GM18873 (cell line): ENCODE data around the gene YAF2.
A peak's percentile ranks its signal among the peaks of the same experiment; 100 is the strongest.

Experiments used
- ATAC-seq: cut with Tn5 transposase; IDR thresholded peaks from one replicate; pipeline ENCODE4 v1.9.1; 2021; ENCODE audit warnings: mild to moderate bottlenecking, moderate library complexity, moderate number of reproducible peaks; ENCODE audit not compliant: unreplicated experiment, low FRiP score

The YAF2 gene

GRCh38 chr12:42238240-42239140 lies at the start of gene YAF2:
YAF2 (minus strand) TSS chr12:42238248; CDS start chr12:42238180, 68 bp downstream.
- ATAC-seq = peak; percentile 70

GRCh38 chr12:42286741-42287140 lies 48.7 kb upstream of the YAF2 start:
- ATAC-seq = no peak

- ATAC-seq = no peak
Observed at GRCh38 chr12:42285431-42285830, 47.4 kb upstream of the YAF2 start.

- ATAC-seq = no peak
Observed at GRCh38 chr12:42284876-42285275, 46.8 kb upstream of the YAF2 start.

- no peak for ATAC-seq
Observed at GRCh38 chr12:42284157-42284556, 46.1 kb upstream of the YAF2 start.

- ATAC-seq = no peak
Observed at GRCh38 chr12:42283739-42284138, 45.7 kb upstream of the YAF2 start.

- no peak for ATAC-seq
Observed at GRCh38 chr12:42282294-42282693, 44.2 kb upstream of the YAF2 start.

- no peak for ATAC-seq
Observed at GRCh38 chr12:42281844-42282243, 43.8 kb upstream of the YAF2 start.

- no peak for ATAC-seq
Observed at GRCh38 chr12:42281278-42281677, 43.2 kb upstream of the YAF2 start.

- no peak for ATAC-seq
Observed at GRCh38 chr12:42278128-42278510, 40.1 kb upstream of the YAF2 start.

GRCh38 chr12:42277396-42278127 lies 39.5 kb upstream of the YAF2 start:
- ATAC-seq = no peak

GRCh38 chr12:42275499-42275898 lies 37.5 kb upstream of the YAF2 start:
- ATAC-seq = no peak

- no peak for ATAC-seq
Observed at GRCh38 chr12:42273706-42274105, 35.7 kb upstream of the YAF2 start.

GRCh38 chr12:42270596-42270995 lies 32.5 kb upstream of the YAF2 start:
- no peak for ATAC-seq

GRCh38 chr12:42267413-42268190 lies 29.6 kb upstream of the YAF2 start:
- ATAC-seq = no peak

GRCh38 chr12:42266579-42267230 lies 28.7 kb upstream of the YAF2 start:
- no peak for ATAC-seq

- ATAC-seq = no peak
Observed at GRCh38 chr12:42262271-42262670, 24.2 kb upstream of the YAF2 start.

- ATAC-seq = no peak
Observed at GRCh38 chr12:42261708-42262107, 23.7 kb upstream of the YAF2 start.

GRCh38 chr12:42260518-42260917 lies 22.5 kb upstream of the YAF2 start:
- ATAC-seq = no peak

GRCh38 chr12:42259699-42260098 lies 21.7 kb upstream of the YAF2 start:
- ATAC-seq = no peak
